Mesenchymal stem cell (in vitro differentiated cells and primary cell): ENCODE results near the gene POMT1. TPM values are rescaled to one million over a fixed set of nuclear protein-coding genes. Genes with fewer than 3 reads are reported as not detected.
"Not testable (repeated sequence)": the region's sequence is repeated elsewhere in the genome, so short reads cannot be mapped to it uniquely, and the experiment has no call there.

Experiments
- DNase-seq: peaks from one replicate; pipeline ENCODE4 v3.0.0-alpha.2; 2013
- H2AFZ ChIP-seq: one replicate; pipeline ENCODE4 v1.6.1; 2013; ENCODE audit warnings: low read depth, mild to moderate bottlenecking, control low read depth, inconsistent platforms, low read length, moderate library complexity
- H2AK5ac ChIP-seq: 2 replicates; pipeline ENCODE4 v1.6.1; 2013; ENCODE audit warnings: low read length, moderate library complexity, mild to moderate bottlenecking, inconsistent platforms; ENCODE audit not compliant: severe bottlenecking
- H2BK120ac ChIP-seq: one replicate; pipeline ENCODE4 v1.6.1; 2013; ENCODE audit warnings: low read depth, mild to moderate bottlenecking, inconsistent platforms, low read length, moderate library complexity
- H2BK12ac ChIP-seq, 2 experiments: one replicate each; pipeline ENCODE4 v1.6.1; 2013; ENCODE audit warnings: inconsistent platforms in 2 of 2, low read length in 2 of 2, mild to moderate bottlenecking in 2 of 2, moderate library complexity in 2 of 2, control low read depth in 1 of 2
- H2BK15ac ChIP-seq: one replicate; pipeline ENCODE4 v1.6.1; 2013; ENCODE audit warnings: mild to moderate bottlenecking, low read depth, inconsistent platforms; ENCODE audit not compliant: poor library complexity, severe bottlenecking
- H2BK5ac ChIP-seq: 2 replicates; pipeline ENCODE4 v1.6.1; 2013; ENCODE audit warnings: low read depth, mild to moderate bottlenecking, low read length, control low read depth, inconsistent platforms; ENCODE audit not compliant: poor library complexity, severe bottlenecking
- H3K14ac ChIP-seq, 2 experiments: one replicate each; pipeline ENCODE4 v1.6.1; 2013; ENCODE audit warnings: inconsistent platforms in 2 of 2, low read length in 2 of 2, control low read depth in 1 of 2, mild to moderate bottlenecking in 1 of 2, moderate library complexity in 1 of 2
- H3K18ac ChIP-seq, 2 experiments: one replicate each; pipeline ENCODE4 v1.6.1; 2013; ENCODE audit warnings: inconsistent platforms in 2 of 2, low read length in 2 of 2, control low read depth in 1 of 2, low read depth in 1 of 2, mild to moderate bottlenecking in 1 of 2
- H3K23ac ChIP-seq, 2 experiments: one replicate each; pipeline ENCODE4 v1.6.1; 2013; ENCODE audit warnings: inconsistent platforms in 2 of 2, low read length in 2 of 2, mild to moderate bottlenecking in 2 of 2, moderate library complexity in 2 of 2, control low read depth in 1 of 2
- H3K27ac ChIP-seq: 2 replicates; pipeline ENCODE4 v1.5.1; 2013; ENCODE audit warnings: mild to moderate bottlenecking, moderate library complexity, low read length, control low read depth, inconsistent platforms; ENCODE audit not compliant: poor library complexity, severe bottlenecking
- H3K27me3 ChIP-seq, 2 experiments: 2 replicates each; pipeline versions ENCODE4 v1.6.1 to v1.7.0; 2013; ENCODE audit warnings: low read length in 2 of 2, mild to moderate bottlenecking in 2 of 2, moderate library complexity in 2 of 2, control low read depth in 1 of 2, inconsistent platforms in 1 of 2; ENCODE audit not compliant: control insufficient read depth in 1 of 2, insufficient read depth in 1 of 2
- H3K36me3 ChIP-seq, 2 experiments: 2 replicates each; pipeline versions ENCODE4 v1.6.1 to v1.7.0; 2013; ENCODE audit warnings: low read length in 2 of 2, control low read depth in 1 of 2, inconsistent platforms in 1 of 2, low read depth in 1 of 2, mild to moderate bottlenecking in 1 of 2; ENCODE audit not compliant: insufficient read depth in 2 of 2, control insufficient read depth in 1 of 2
- H3K4ac ChIP-seq, 2 experiments: one replicate each; pipeline ENCODE4 v1.6.1; 2013; ENCODE audit warnings: inconsistent platforms in 2 of 2, low read length in 2 of 2, mild to moderate bottlenecking in 2 of 2, moderate library complexity in 2 of 2, control low read depth in 1 of 2, low read depth in 1 of 2
- H3K4me1 ChIP-seq: 2 replicates; pipeline ENCODE4 v1.6.1; 2013; ENCODE audit warnings: low read depth, low read length, control low read depth; ENCODE audit not compliant: control insufficient read depth, insufficient read depth
- H3K4me2 ChIP-seq: 2 replicates; pipeline ENCODE4 v1.6.1; 2013; ENCODE audit warnings: low read length, mild to moderate bottlenecking, inconsistent platforms; ENCODE audit not compliant: poor library complexity, severe bottlenecking
- H3K4me3 ChIP-seq, 2 experiments: 2 replicates each; pipeline versions ENCODE4 v1.5.1 to v1.7.0; 2013; ENCODE audit warnings: low read length in 2 of 2, mild to moderate bottlenecking in 2 of 2, control low read depth in 1 of 2, low read depth in 1 of 2; ENCODE audit not compliant: insufficient read depth in 1 of 2
- H3K79me1 ChIP-seq: replicated peaks from 2 replicates; pipeline ENCODE4 v1.6.1; 2013; ENCODE audit warnings: mild to moderate bottlenecking, control low read depth, low read length, inconsistent platforms; ENCODE audit not compliant: poor library complexity, severe bottlenecking
- H3K9ac ChIP-seq: 2 replicates; pipeline ENCODE4 v1.7.0; 2013; ENCODE audit warnings: mild to moderate bottlenecking, low read length, moderate library complexity
- H3K9me3 ChIP-seq: 2 replicates; pipeline ENCODE4 v1.7.0; 2013; ENCODE audit warnings: mild to moderate bottlenecking, low read length; ENCODE audit not compliant: control insufficient read depth
- H4K8ac ChIP-seq: one replicate; pipeline ENCODE4 v1.6.1; 2013; ENCODE audit warnings: inconsistent platforms, mild to moderate bottlenecking, low read length, moderate library complexity
- H4K91ac ChIP-seq: one replicate; pipeline ENCODE4 v1.6.1; 2013; ENCODE audit warnings: mild to moderate bottlenecking, low read length, inconsistent platforms
- WGBS: methylation state at CpG from one replicate; pipeline ENCODE4 v1.1.7; 2013; ENCODE audit warnings: mixed read lengths; 5-methylcytosine and 5-hydroxymethylcytosine counted together
- polyA plus RNA-seq, 2 experiments: library from polyadenylated mRNA; stranded (reverse); fragments of 200-250 nt; gene quantifications; one replicate each; pipeline ENCODE4 v1.2.3, GENCODE V29; 2013

The POMT1 gene, protein sequence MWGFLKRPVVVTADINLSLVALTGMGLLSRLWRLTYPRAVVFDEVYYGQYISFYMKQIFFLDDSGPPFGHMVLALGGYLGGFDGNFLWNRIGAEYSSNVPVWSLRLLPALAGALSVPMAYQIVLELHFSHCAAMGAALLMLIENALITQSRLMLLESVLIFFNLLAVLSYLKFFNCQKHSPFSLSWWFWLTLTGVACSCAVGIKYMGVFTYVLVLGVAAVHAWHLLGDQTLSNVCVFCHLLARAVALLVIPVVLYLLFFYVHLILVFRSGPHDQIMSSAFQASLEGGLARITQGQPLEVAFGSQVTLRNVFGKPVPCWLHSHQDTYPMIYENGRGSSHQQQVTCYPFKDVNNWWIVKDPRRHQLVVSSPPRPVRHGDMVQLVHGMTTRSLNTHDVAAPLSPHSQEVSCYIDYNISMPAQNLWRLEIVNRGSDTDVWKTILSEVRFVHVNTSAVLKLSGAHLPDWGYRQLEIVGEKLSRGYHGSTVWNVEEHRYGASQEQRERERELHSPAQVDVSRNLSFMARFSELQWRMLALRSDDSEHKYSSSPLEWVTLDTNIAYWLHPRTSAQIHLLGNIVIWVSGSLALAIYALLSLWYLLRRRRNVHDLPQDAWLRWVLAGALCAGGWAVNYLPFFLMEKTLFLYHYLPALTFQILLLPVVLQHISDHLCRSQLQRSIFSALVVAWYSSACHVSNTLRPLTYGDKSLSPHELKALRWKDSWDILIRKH
- 21.3 TPM for polyA plus RNA-seq (2013, experiment 1 of 2)
- polyA plus RNA-seq (2013, experiment 2 of 2) = 20.1 TPM

DNA sequence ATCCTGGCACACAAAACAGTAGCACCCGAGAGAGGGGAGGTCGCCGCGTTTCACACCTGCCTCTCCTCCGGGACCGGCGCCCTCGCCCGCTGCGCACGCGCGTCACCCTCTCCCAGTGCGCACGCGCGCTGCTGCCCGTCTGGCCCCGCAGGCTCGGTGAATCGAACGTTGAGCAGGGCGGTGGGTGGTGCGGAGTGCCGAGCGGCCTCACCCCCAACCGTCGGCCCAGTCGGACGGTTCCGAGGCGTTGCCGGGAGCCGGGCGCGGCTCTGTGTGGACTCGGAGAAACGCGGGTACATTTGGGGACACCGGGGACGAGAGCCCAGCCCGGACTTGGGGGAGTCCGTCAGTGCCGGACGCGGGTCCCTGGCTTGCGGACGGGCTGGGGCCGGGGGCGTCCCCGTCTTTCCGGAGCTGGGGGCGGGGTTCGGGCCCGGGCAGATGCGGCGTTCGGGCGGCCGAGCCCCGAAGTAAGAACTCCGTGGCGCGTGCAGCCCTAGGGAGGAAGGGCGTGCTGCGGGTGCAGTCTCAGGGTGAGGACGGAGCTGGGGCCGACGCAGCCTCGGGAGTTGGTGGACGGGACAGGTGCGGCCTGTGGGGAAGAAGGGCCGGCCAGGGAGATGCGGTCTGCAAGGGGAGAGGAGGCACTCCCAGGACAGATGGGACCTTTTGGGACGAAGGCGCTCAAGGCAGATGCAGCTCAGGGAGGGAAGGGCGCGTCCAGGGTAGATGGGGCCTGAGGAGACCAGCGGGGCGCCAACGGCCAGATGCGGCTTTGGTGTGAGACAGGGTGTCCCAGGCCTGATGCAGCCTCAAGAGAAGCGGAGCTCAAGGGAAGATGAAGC, at the start of gene POMT1:
Gene POMT1 (plus strand): TSS at position 138 of the 845 bp plus-strand sequence. CDS start 1,301 bp downstream, outside the sequence.
- Histone ChIP-seq H3K9me3 (no peaks in the 10 kb centered on the region), H3K23ac (peak within 1 kb of the TSS in 1 of 2 experiments; percentile 51), H3K9ac (peak within 1 kb of the TSS; percentile 86), H2AK5ac (no peak within 1 kb of the TSS), H3K14ac (peak within 1 kb of the TSS in 1 of 2 experiments; percentile 97), H3K18ac (peak within 1 kb of the TSS in 1 of 2 experiments; percentile 73), H3K27me3 (no peaks in the 10 kb centered on the region), H3K27ac (peak within 1 kb of the TSS; percentile 17), H3K4me3 (peak within 1 kb of the TSS; percentile 65 to 91), H4K91ac (peak within 1 kb of the TSS; percentile 2), H2BK15ac (no peak within 1 kb of the TSS), H4K8ac (peak within 1 kb of the TSS; percentile 60), H2AFZ (peak within 1 kb of the TSS; percentile 74), H3K79me1 (peaks cover 29% of the 10 kb centered on the region), H2BK5ac (no peak within 1 kb of the TSS), H2BK120ac (no peak within 1 kb of the TSS), H2BK12ac (peak within 1 kb of the TSS in 1 of 2 experiments; percentile 51), H3K4me1 (peaks cover 24% of the 10 kb centered on the region), H3K4ac (peak within 1 kb of the TSS in 1 of 2 experiments; percentile 83), H3K36me3 (peaks cover 40 to 46% of the 10 kb centered on the region in 2 experiments), H3K4me2 (peak within 1 kb of the TSS; percentile 83)
- DNase-seq = peak; percentile 83
- WGBS = under 1% methylated on average over 83 of the region's 83 CpGs

GRCh38 chr9:131454028-131454427, 48.7 kb upstream of the POMT1 start:
- H2BK120ac ChIP-seq = no peak overlapping the region
- peaks cover 20% of the 10 kb centered on the region for H3K79me1 ChIP-seq
- no peak overlapping the region for H2BK15ac ChIP-seq
- H3K23ac ChIP-seq = no peak overlapping the region
- H4K8ac ChIP-seq = no peak overlapping the region
- peaks cover 2% of the 10 kb centered on the region for H3K4me1 ChIP-seq
- no peak overlapping the region for H3K4ac ChIP-seq
- no peak overlapping the region for H2AFZ ChIP-seq
- H3K18ac ChIP-seq = no peak overlapping the region
- no peak overlapping the region for H2AK5ac ChIP-seq
- peaks cover 56 to 93% of the 10 kb centered on the region in 2 experiments for H3K36me3 ChIP-seq
- no peak for DNase-seq
- H3K27ac ChIP-seq = no peak overlapping the region
- no peak overlapping the region for H3K14ac ChIP-seq
- no peak overlapping the region for H3K9ac ChIP-seq
- no peaks in the 10 kb centered on the region for H3K9me3 ChIP-seq
- no peak overlapping the region for H2BK5ac ChIP-seq
- H4K91ac ChIP-seq = no peak overlapping the region
- no peaks in the 10 kb centered on the region for H3K27me3 ChIP-seq
- no peak overlapping the region for H2BK12ac ChIP-seq
- no peak overlapping the region for H3K4me3 ChIP-seq
- no peak overlapping the region for H3K4me2 ChIP-seq

- H2BK120ac ChIP-seq, H3K4me1 ChIP-seq, H3K9me3 ChIP-seq, H2BK15ac ChIP-seq, H3K27me3 ChIP-seq, DNase-seq, H3K9ac ChIP-seq, H3K27ac ChIP-seq, H3K4ac ChIP-seq, H2AK5ac ChIP-seq, H4K91ac ChIP-seq, H3K23ac ChIP-seq, H2AFZ ChIP-seq, H3K14ac ChIP-seq, H3K18ac ChIP-seq, H2BK12ac ChIP-seq, H3K4me2 ChIP-seq, H4K8ac ChIP-seq, H3K4me3 ChIP-seq, H2BK5ac ChIP-seq: not testable (repeated sequence)
- WGBS = over 99% methylated on average over 10 of the region's 10 CpGs
- Histone ChIP-seq H3K36me3 (peaks cover 62 to 93% of the 10 kb centered on the region in 2 experiments), H3K79me1 (peaks cover 29% of the 10 kb centered on the region)
Measured at GRCh38 chr9:131455655-131456054, 47.1 kb upstream of the POMT1 start.
